GM21381 (cell line): ENCODE results near the gene PALM3.

Experiments used
- ATAC-seq: cut with Tn5 transposase; IDR thresholded peaks from one replicate; pipeline ENCODE4 v1.9.1; 2021; ENCODE audit warnings: mild to moderate bottlenecking, moderate library complexity; ENCODE audit not compliant: unreplicated experiment

Gene PALM3

DNA sequence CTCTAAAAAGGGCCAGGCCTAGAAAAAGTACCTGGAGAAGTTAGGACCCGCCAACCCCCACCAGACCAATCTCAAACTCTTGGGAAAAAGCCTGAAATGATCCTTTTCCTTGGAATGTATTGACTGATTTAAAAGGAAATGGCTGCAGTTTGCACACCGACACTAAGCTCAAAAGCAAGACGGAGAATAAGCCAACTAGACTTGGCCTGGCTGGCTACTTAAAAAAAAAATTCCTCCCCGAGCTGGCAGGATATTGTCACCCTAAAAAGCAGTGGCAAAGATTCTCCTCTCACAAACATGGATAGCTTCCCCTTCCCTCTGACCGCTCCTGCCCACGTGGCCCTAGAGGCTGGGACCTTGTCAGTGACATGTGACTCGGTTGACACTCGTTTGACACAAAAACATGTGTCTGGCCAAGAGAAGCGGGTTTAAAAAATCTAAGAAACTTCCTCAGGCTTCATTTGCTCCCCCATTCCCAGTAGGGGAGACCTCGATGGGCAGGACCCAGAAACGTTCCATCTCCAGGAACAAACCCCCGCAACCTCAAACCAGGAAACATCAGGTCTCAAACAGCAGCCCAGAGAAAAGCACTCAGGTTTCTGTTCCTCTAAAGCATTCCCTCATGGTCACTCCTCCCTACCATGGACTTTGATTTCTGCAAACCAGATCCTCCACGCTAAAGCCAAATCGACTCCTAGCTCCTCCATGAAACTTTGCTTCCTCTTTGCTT lies 57.1 kb downstream of the PALM3 start:
- ATAC-seq, result no peak
